ENCODE results near the gene DNAJC27. TPM values are rescaled to one million over a fixed set of nuclear protein-coding genes. Genes with fewer than 3 reads are reported as not detected.

Gene DNAJC27
- polyA plus RNA-seq, 1 of the 3 experiments (the other 2 are of a cell fraction) = 2.4 TPM

GRCh38 chr2:25000503-25001324, 29.0 kb upstream of the DNAJC27 start:
- peak overlapping the region in 1 of 2 experiments; percentile 70; a peak in 2 of 4 replicates for H3K27ac ChIP-seq (ENCODE audit: low read depth in 2 of 2, low read length in 1 of 2)
- POLR2A ChIA-PET = interaction anchor here (1.0 kb wide), 1 partner anchor 31 kb away, joined by 3 read pairs; no protein-coding TSS in a partner anchor
- H2AFZ ChIP-seq (ENCODE audit: low read depth) = peak overlapping the region; percentile 80

GRCh38 chr2:25000036-25000435, 28.3 kb upstream of the DNAJC27 start:
- 48% methylated on average over 4 of the region's 4 CpGs for WGBS (ENCODE audit: low lambda C conversion rate)
- peaks cover 25% of the 10 kb centered on the region for H3F3A ChIP-seq (replicated peaks; ENCODE audit: insufficient read depth)
- CTCF ChIA-PET = interaction anchor here (0.9 to 5.5 kb wide), 4 partner anchors 10 to 55 kb away, joined by 3 to 32 read pairs (median 4); no protein-coding TSS in a partner anchor
- no peaks in the 10 kb centered on the region for H3K9me3 ChIP-seq
- H3K79me2 ChIP-seq (ENCODE audit: insufficient read depth) = no peaks in the 10 kb centered on the region
- peak overlapping the region; percentile 64 for H3K4me2 ChIP-seq
- no peak overlapping the region; the same call in 1 of the 2 replicates for H3K9ac ChIP-seq
- no peak for DNase-seq
- H2AFZ ChIP-seq (ENCODE audit: low read depth) = peak overlapping the region; percentile 80
- TF ChIP-seq TAF1 (IDR thresholded peaks at IDR 0.05; ENCODE audit: borderline replicate concordance, low read depth, low read length) (no peak), JUND (IDR thresholded peaks at IDR 0.05) (no peak), TEAD4 (IDR thresholded peaks at IDR 0.05; ENCODE audit: borderline replicate concordance, insufficient read depth) (no peak), TCF12 (IDR thresholded peaks at IDR 0.05) (no peak), SIN3A (IDR thresholded peaks at IDR 0.05; ENCODE audit: borderline replicate concordance, low read depth, low read length) (no peak), MEF2A (IDR thresholded peaks at IDR 0.05; ENCODE audit: borderline replicate concordance, low read depth) (no peak), CTCF (IDR thresholded peaks at IDR 0.05) (no peak), YY1 (IDR thresholded peaks at IDR 0.05; ENCODE audit: low read depth) (no peak), RAD21 (IDR thresholded peaks at IDR 0.05; ENCODE audit: low read length) (no peak)
- TF ChIP-seq, protein P1, sequence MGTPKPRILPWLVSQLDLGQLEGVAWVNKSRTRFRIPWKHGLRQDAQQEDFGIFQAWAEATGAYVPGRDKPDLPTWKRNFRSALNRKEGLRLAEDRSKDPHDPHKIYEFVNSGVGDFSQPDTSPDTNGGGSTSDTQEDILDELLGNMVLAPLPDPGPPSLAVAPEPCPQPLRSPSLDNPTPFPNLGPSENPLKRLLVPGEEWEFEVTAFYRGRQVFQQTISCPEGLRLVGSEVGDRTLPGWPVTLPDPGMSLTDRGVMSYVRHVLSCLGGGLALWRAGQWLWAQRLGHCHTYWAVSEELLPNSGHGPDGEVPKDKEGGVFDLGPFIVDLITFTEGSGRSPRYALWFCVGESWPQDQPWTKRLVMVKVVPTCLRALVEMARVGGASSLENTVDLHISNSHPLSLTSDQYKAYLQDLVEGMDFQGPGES (IDR thresholded peaks at IDR 0.05; ENCODE audit: low read depth, low read length) = no peak
- TF ChIP-seq, protein P2, sequence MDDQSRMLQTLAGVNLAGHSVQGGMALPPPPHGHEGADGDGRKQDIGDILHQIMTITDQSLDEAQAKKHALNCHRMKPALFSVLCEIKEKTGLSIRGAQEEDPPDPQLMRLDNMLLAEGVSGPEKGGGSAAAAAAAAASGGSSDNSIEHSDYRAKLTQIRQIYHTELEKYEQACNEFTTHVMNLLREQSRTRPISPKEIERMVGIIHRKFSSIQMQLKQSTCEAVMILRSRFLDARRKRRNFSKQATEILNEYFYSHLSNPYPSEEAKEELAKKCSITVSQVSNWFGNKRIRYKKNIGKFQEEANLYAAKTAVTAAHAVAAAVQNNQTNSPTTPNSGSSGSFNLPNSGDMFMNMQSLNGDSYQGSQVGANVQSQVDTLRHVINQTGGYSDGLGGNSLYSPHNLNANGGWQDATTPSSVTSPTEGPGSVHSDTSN (IDR thresholded peaks at IDR 0.05) = no peak
- TF ChIP-seq, protein P3, sequence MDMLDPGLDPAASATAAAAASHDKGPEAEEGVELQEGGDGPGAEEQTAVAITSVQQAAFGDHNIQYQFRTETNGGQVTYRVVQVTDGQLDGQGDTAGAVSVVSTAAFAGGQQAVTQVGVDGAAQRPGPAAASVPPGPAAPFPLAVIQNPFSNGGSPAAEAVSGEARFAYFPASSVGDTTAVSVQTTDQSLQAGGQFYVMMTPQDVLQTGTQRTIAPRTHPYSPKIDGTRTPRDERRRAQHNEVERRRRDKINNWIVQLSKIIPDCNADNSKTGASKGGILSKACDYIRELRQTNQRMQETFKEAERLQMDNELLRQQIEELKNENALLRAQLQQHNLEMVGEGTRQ (IDR thresholded peaks at IDR 0.05; ENCODE audit: borderline replicate concordance, low read depth, low read length) = no peak
- POLR2A ChIA-PET = no interaction called here
- peaks cover 9 to 10% of the 10 kb centered on the region in 2 experiments; a peak in 3 of 4 replicates for H3K4me1 ChIP-seq (ENCODE audit: control insufficient read depth in 1 of 2, insufficient read depth in 2 of 2, low read depth in 1 of 2, low read length in 1 of 2)
- H3K36me3 ChIP-seq (replicated peaks in 1 of 2; ENCODE audit: control insufficient read depth in 1 of 2, insufficient read depth in 2 of 2, low read length in 1 of 2) = no peaks in the 10 kb centered on the region
- no peaks in the 10 kb centered on the region for H3K27me3 ChIP-seq (ENCODE audit: insufficient read depth)
- H4K20me1 ChIP-seq (ENCODE audit: insufficient read depth) = no peaks in the 10 kb centered on the region
- H3K9me2 ChIP-seq = no peaks in the 10 kb centered on the region
- peak overlapping the region in 1 of 2 experiments; percentile 70; a peak in 2 of 4 replicates for H3K27ac ChIP-seq (ENCODE audit: low read depth in 2 of 2, low read length in 1 of 2)
- H3K4me3 ChIP-seq (ENCODE audit: low read depth in 2 of 2, low read length in 1 of 2) = 0 out of 4 replicates have a peak overlapping the region, but pooled peaks of 1 of the 2 experiments have one; percentile 12

More at GRCh38 chr2:25000503-25001324, 29.0 kb upstream of the DNAJC27 start:
- Histone ChIP-seq H3K27me3 (ENCODE audit: insufficient read depth) (no peaks in the 10 kb centered on the region), H3K4me3 (ENCODE audit: low read depth in 2 of 2, low read length in 1 of 2) (0 out of 4 replicates have a peak overlapping the region, but pooled peaks of 1 of the 2 experiments have one; percentile 12), H3K4me2 (peak overlapping the region; percentile 64), H3K9ac (no peak overlapping the region; the same call in 1 of the 2 replicates), H3K9me3 (no peaks in the 10 kb centered on the region), H3K79me2 (ENCODE audit: insufficient read depth) (no peaks in the 10 kb centered on the region), H3K9me2 (no peaks in the 10 kb centered on the region), H3K4me1 (ENCODE audit: control insufficient read depth in 1 of 2, insufficient read depth in 2 of 2, low read depth in 1 of 2, low read length in 1 of 2) (peaks cover 9 to 10% of the 10 kb centered on the region in 2 experiments; a peak in 3 of 4 replicates), H4K20me1 (ENCODE audit: insufficient read depth) (no peaks in the 10 kb centered on the region), H3F3A (replicated peaks; ENCODE audit: insufficient read depth) (peaks cover 25% of the 10 kb centered on the region), H3K36me3 (replicated peaks in 1 of 2; ENCODE audit: control insufficient read depth in 1 of 2, insufficient read depth in 2 of 2, low read length in 1 of 2) (no peaks in the 10 kb centered on the region)
- CTCF ChIA-PET = interaction anchor here (0.7 to 5.5 kb wide), 6 partner anchors 9 to 129 kb away, joined by 3 to 32 read pairs (median 4); no protein-coding TSS in a partner anchor
- TF ChIP-seq, protein P2 (IDR thresholded peaks at IDR 0.05) = no peak
- TF ChIP-seq GATA2 (CRISPR knock-in tag; IDR thresholded peaks at IDR 0.05) (peak; percentile 60), FOSL2 (IDR thresholded peaks at IDR 0.05; ENCODE audit: borderline replicate concordance, low read depth) (peak; percentile 21; the same call in 1 of the 2 replicates)
- WGBS (ENCODE audit: low lambda C conversion rate) = 40% methylated on average over 6 of the region's 6 CpGs
- DNase-seq = peak; percentile 36
